ENCODE measurements around the gene HSPA12A.

Gene HSPA12A

GRCh38 chr10:116777006-116777405 is 34.6 kb upstream of the HSPA12A start:
- TF ChIP-seq, protein P1, sequence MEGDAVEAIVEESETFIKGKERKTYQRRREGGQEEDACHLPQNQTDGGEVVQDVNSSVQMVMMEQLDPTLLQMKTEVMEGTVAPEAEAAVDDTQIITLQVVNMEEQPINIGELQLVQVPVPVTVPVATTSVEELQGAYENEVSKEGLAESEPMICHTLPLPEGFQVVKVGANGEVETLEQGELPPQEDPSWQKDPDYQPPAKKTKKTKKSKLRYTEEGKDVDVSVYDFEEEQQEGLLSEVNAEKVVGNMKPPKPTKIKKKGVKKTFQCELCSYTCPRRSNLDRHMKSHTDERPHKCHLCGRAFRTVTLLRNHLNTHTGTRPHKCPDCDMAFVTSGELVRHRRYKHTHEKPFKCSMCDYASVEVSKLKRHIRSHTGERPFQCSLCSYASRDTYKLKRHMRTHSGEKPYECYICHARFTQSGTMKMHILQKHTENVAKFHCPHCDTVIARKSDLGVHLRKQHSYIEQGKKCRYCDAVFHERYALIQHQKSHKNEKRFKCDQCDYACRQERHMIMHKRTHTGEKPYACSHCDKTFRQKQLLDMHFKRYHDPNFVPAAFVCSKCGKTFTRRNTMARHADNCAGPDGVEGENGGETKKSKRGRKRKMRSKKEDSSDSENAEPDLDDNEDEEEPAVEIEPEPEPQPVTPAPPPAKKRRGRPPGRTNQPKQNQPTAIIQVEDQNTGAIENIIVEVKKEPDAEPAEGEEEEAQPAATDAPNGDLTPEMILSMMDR (IDR thresholded peaks at IDR 0.05; ENCODE audit: insufficient read depth, missing control alignments) = no peak
- FAIRE-seq (no peak), DNase-seq (ENCODE audit: insufficient read length, low spot score) (no peak)

DNA sequence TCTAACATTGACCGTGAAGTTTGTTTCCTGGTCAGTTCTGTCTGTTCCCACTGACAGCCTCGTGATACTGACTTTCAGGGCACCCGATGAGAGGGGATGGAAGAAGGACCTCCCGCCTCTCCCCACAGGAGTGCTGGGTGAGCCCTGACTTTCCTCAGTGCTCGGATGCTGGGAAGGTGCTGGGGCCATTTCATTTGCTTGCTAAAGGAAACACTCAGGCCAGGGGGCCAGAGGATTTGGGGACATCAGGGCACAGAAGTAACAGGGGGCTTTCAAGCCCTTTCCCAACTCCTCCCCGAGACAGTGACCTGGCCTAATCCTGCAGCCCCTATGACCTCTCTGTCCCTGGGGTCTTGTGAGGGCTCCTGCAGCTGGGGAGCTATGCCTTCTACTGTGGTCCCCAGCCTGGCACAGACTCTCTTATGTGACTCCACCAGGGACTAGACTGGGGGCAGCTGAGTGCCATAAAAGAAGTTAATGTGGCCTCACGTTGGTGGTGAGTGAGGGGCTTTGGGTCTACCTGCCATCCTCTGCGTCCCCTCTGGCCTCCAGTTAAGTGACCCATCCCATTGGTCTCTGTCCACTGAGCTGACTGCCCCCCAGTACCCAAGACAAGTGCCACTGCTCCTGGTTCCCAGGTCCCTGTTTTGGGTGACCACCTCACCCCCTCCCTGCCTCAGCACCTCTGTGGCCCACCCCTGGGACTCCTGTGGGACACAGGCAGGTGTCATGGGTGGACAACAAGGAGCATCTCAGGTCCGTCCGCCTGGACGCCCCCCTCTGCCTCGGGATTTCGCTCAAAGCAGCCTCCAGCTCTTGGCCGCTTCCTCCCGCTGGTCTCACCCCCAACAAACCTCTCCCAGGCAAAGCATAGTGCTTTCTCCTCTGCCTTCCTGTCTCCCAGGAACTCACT is 33.4 kb upstream of the HSPA12A start:
- no peak for DNase-seq (ENCODE audit: insufficient read length, low spot score)
- FAIRE-seq = no peak
- TF ChIP-seq, protein P1 (IDR thresholded peaks at IDR 0.05; ENCODE audit: insufficient read depth, missing control alignments) = no peak

GRCh38 chr10:116774728-116775151 is 32.4 kb upstream of the HSPA12A start:
- no peak for DNase-seq (ENCODE audit: insufficient read length, low spot score)
- FAIRE-seq = no peak
- TF ChIP-seq, protein P1 (IDR thresholded peaks at IDR 0.05; ENCODE audit: insufficient read depth, missing control alignments) = no peak

GRCh38 chr10:116772909-116773705 is 30.7 kb upstream of the HSPA12A start:
- TF ChIP-seq, protein P1 (IDR thresholded peaks at IDR 0.05; ENCODE audit: insufficient read depth, missing control alignments) = no peak
- FAIRE-seq (no peak), DNase-seq (ENCODE audit: insufficient read length, low spot score) (no peak)

DNA sequence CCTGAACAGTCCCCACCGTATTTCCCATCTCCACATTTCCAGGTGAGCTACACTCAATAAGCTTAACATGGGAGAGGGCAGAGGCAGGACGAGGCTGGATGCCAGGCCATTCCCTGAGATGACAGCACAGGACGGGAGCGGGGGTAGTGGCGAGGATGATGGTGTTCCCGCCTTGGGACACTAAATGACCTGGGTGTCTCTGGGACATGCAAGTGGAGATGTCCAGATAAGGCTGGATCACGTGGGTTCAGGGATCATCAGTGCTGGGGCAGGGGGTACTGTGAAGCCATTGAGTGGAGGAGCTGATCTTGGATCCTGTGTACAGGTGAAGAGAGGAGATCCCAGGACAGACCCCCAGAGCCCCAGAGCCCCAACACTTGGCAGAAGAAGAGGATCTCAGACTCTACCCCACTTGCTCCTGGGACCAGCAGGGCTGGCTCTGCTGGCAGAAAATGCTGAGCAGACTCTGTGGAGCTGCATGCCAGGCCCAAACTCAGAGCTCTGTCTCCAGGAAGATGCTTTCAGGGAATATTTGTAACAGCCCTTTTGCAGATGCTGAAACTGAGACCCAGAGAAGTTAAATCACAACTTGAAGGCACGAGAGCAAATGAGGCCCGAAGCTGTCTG is 29.7 kb upstream of the HSPA12A start:
- TF ChIP-seq, protein P1 (IDR thresholded peaks at IDR 0.05; ENCODE audit: insufficient read depth, missing control alignments) = no peak
- no peak for DNase-seq (ENCODE audit: insufficient read length, low spot score)
- FAIRE-seq = no peak

GRCh38 chr10:116771101-116771958 is 29.0 kb upstream of the HSPA12A start:
- no peak for FAIRE-seq
- TF ChIP-seq, protein P1 (IDR thresholded peaks at IDR 0.05; ENCODE audit: insufficient read depth, missing control alignments) = no peak
- no peak for DNase-seq (ENCODE audit: insufficient read length, low spot score)

Data from D721Med (cell line).